Spleen (tissue), 3 donors: ENCODE results near the gene IMMP2L.
"Not testable (repeated sequence)": the region's sequence is repeated elsewhere in the genome, so short reads cannot be mapped to it uniquely, and the experiment has no call there.

ENCODE experiments used
- POLR2A ChIP-seq, 3 donors: fragments of 450-650 bp; IDR thresholded peaks; one replicate each; pipeline ENCODE4 v1.5.1; 2017; ENCODE audit warnings: antibody characterized with exemption in 3 of 3, mild to moderate bottlenecking in 1 of 3
- POLR2AphosphoS5 ChIP-seq, 3 donors: sonication (generic); formaldehyde crosslinking; IDR thresholded peaks; one replicate each; pipeline ENCODE4 v1.5.1; 2017; ENCODE audit warnings: antibody characterized with exemption in 3 of 3

DNA sequence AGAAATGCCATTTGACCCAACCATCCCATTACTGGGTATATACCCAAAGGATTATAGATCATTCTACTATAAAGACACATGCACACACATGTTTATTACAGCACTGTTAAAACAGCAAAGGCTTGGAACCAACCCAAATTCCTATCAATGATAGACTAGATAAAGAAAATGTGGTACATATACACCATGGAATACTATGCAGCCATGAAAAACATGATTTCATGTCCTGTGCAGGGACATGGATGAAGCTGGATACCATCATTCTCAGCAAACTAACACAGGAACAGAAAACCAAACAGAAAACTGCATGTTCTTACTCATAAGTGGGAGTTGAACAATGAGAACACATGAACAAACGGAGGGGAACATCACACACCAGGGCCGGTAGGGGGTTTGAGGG, 625.6 kb downstream of the IMMP2L start:
- TF ChIP-seq POLR2AphosphoS5, POLR2A (IDR thresholded peaks at IDR 0.05): not testable (repeated sequence)
